IMR-90 (cell line): ENCODE measurements around the gene DAPL1.

Experiments
- CHD1 ChIP-seq: IDR thresholded peaks from 2 replicates; pipeline ENCODE4 v1.6.1; 2012; ENCODE audit warnings: low read depth, low read length, improper control_type of control experiment
- POLR2A ChIP-seq: IDR thresholded peaks from 2 replicates; pipeline ENCODE4 v1.6.1; 2012; ENCODE audit warnings: mild to moderate bottlenecking, low read depth, low read length
- RAD21 ChIP-seq: IDR thresholded peaks from 2 replicates; pipeline ENCODE4 v1.6.1; 2012; ENCODE audit warnings: low read length, improper control_type of control experiment
- RFX5 ChIP-seq: IDR thresholded peaks from 2 replicates; pipeline ENCODE4 v1.8.0; 2012; ENCODE audit warnings: low read depth, mild to moderate bottlenecking, low read length, moderate library complexity
- SMC3 ChIP-seq: fragments of 150-350 bp; IDR thresholded peaks from 2 replicates; pipeline ENCODE4 v1.6.1; 2016; ENCODE audit warnings: low read depth, mild to moderate bottlenecking, antibody characterized with exemption, low read length, moderate library complexity
- TF ChIP-seq, protein P1 (sequence below): conservative IDR thresholded peaks from 2 replicates; pipeline ENCODE4 v1.5.1; 2012; ENCODE audit warnings: mild to moderate bottlenecking, low read depth, low read length, improper control_type of control experiment
- TF ChIP-seq, protein P2 (sequence below): fragments of 150-350 bp; IDR thresholded peaks from 2 replicates; pipeline ENCODE4 v1.6.1; 2016; ENCODE audit warnings: low read depth, mild to moderate bottlenecking, low read length, moderate library complexity, borderline replicate concordance
- TF ChIP-seq, protein P3 (sequence below): fragments of 150-350 bp; IDR thresholded peaks from 2 replicates; pipeline ENCODE4 v1.6.1; 2017; ENCODE audit warnings: mild to moderate bottlenecking, antibody characterized with exemption, low read length, low read depth

DNA sequence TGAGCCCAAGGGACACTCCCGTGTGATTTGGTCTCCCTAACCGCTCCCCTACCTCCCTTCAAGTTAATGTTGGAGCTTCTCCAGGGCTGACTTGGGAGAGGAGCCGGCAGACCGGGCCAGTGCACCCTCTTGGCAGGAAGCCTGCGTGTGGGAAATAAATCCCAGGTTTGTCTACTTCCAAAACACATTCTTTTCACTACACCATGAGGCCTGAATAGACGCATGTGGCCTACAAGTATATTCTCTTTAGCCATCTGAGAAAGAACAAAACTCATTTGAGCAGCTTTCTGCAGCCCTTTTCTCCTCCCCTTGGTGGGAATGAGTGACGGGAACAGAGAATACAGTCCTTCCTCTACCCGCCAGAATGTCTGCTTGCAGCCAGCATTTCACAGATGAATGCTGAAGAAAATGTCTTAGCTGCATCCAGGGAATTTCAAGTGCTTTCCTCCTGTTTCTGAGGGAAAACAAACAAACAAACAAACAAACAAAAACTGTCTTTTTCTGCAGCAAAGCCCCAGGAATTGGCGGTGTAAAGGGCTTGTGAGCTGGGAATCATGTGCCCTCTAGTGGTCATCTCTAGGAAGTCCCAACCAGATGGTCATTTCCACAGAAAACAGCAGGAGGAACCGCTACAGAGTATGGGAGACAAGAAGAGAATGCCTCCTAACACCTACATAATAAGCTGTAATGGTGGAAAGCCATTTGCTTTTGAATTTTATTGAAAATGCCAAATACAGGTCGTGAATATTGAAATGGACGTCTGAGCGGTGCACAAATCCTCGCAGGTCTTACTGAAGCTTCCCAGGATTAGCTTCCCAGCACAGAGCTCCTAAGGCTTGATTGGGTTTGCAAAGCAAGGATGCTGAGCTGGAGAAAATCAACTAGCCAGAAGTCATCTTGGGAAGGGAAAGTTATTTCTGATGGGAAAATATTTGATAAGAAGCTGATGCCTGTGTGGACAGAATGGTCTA, 41.2 kb upstream of the DAPL1 start:
- TF ChIP-seq, protein P1, sequence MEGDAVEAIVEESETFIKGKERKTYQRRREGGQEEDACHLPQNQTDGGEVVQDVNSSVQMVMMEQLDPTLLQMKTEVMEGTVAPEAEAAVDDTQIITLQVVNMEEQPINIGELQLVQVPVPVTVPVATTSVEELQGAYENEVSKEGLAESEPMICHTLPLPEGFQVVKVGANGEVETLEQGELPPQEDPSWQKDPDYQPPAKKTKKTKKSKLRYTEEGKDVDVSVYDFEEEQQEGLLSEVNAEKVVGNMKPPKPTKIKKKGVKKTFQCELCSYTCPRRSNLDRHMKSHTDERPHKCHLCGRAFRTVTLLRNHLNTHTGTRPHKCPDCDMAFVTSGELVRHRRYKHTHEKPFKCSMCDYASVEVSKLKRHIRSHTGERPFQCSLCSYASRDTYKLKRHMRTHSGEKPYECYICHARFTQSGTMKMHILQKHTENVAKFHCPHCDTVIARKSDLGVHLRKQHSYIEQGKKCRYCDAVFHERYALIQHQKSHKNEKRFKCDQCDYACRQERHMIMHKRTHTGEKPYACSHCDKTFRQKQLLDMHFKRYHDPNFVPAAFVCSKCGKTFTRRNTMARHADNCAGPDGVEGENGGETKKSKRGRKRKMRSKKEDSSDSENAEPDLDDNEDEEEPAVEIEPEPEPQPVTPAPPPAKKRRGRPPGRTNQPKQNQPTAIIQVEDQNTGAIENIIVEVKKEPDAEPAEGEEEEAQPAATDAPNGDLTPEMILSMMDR = peak; percentile 88
- TF ChIP-seq CHD1 = no peak
- peak; percentile 79 for TF ChIP-seq SMC3
- peak; percentile 88 for TF ChIP-seq RAD21
- TF ChIP-seq, protein P2, sequence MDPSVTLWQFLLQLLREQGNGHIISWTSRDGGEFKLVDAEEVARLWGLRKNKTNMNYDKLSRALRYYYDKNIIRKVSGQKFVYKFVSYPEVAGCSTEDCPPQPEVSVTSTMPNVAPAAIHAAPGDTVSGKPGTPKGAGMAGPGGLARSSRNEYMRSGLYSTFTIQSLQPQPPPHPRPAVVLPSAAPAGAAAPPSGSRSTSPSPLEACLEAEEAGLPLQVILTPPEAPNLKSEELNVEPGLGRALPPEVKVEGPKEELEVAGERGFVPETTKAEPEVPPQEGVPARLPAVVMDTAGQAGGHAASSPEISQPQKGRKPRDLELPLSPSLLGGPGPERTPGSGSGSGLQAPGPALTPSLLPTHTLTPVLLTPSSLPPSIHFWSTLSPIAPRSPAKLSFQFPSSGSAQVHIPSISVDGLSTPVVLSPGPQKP = no peak
- no peak for TF ChIP-seq POLR2A
- TF ChIP-seq, protein P3, sequence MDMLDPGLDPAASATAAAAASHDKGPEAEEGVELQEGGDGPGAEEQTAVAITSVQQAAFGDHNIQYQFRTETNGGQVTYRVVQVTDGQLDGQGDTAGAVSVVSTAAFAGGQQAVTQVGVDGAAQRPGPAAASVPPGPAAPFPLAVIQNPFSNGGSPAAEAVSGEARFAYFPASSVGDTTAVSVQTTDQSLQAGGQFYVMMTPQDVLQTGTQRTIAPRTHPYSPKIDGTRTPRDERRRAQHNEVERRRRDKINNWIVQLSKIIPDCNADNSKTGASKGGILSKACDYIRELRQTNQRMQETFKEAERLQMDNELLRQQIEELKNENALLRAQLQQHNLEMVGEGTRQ = no peak
- no peak for TF ChIP-seq RFX5
